ES-I3 (cell line): ENCODE measurements around the gene CNNM3.
"Not testable (repeated sequence)": the region's sequence is repeated elsewhere in the genome, so short reads cannot be mapped to it uniquely, and the experiment has no call there.

ENCODE experiments used
- H3K36me3 ChIP-seq: 2 replicates; pipeline ENCODE4 v1.6.1; 2013; ENCODE audit warnings: mild to moderate bottlenecking, low read length, control low read depth, moderate library complexity; ENCODE audit not compliant: insufficient read depth
- H3K4me1 ChIP-seq: 2 replicates; pipeline ENCODE4 v1.6.1; 2013; ENCODE audit warnings: mild to moderate bottlenecking, control low read depth, low read length; ENCODE audit not compliant: insufficient read depth
- H3K9ac ChIP-seq: 2 replicates; pipeline ENCODE4 v1.6.1; 2013; ENCODE audit warnings: low read depth, mild to moderate bottlenecking, low read length, moderate library complexity
- H3K9me3 ChIP-seq: 2 replicates; pipeline ENCODE4 v1.6.1; 2013; ENCODE audit warnings: mild to moderate bottlenecking, low read length, moderate library complexity; ENCODE audit not compliant: control insufficient read depth, insufficient read depth

CNNM3 gene

DNA sequence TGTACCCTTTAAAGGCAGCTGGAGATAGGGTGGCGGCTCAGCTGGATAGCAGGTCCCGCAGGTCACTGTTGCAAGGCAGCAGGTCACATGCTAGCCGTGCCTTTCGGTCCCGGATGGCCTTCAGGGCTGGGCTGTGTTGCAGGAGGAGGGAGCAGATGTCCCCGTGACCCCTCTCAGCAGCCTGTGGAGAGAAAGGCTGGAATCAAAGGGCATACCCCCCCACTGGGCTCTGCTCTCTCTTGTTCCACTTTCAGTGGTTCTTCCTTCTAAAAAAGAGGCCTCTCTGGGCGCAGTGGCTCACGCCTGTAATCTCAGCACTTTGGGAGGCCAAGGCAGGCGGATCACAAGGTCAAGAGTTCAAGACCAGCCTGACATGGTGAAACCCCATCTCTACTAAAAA, 32.2 kb downstream of the CNNM3 start:
- no peak overlapping the region for H3K9ac ChIP-seq
- no peaks in the 10 kb centered on the region for H3K4me1 ChIP-seq
- H3K36me3 ChIP-seq: 0 out of 2 replicates have a peak, but pooled peaks cover 4% of the 10 kb centered on the region

DNA sequence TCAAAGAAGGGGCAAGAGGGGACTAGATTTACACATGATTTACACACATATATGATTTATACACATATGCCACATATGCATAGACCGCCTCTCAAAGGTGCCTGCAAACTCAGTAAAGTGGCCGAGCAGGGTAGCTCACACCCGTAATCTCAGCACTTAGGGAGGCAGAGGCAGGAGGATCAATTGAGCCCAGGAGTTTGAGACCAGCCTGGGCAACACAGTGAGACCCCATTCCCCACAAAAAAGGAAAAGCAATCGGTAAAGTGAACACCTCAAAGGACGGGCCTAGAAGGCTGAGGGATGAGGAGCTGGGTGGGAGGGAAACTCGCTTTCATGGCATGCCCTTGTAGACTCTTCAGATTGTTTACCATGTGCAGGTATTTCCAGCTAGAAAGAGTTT, 36.6 kb downstream of the CNNM3 start:
- no peaks in the 10 kb centered on the region for H3K9me3 ChIP-seq
- H3K4me1 ChIP-seq: no peaks in the 10 kb centered on the region; the same call in 1 of the 2 replicates
- H3K36me3 ChIP-seq: 0 out of 2 replicates have a peak, but pooled peaks cover under 1% of the 10 kb centered on the region
- no peak overlapping the region for H3K9ac ChIP-seq

More for the DNA sequence above, 32.2 kb downstream of the CNNM3 start:
- H3K9me3 ChIP-seq: no peaks in the 10 kb centered on the region

DNA sequence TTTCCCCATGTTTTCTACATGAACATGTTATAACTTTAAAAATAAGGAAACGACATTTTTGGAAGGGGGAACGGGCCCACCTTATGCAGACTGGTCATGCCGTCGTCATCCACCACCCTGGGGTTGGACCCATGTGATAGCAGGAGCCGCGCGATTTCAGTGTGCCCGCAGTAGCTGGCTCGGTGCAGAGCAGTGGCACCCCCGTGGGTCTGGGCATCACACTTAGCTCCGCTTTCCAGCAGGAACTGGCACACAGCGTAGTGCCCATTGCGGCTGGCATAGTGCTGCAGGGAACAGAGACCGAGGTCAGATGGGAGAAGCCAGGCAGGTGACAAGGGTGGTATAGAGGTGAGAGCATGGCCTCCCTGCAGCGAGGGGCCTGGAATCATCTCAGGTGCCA, 37.3 kb downstream of the CNNM3 start:
- H3K4me1 ChIP-seq: no peaks in the 10 kb centered on the region; the same call in 1 of the 2 replicates
- H3K9me3 ChIP-seq: no peaks in the 10 kb centered on the region
- H3K36me3 ChIP-seq: no peaks in the 10 kb centered on the region
- H3K9ac ChIP-seq: no peak overlapping the region

DNA sequence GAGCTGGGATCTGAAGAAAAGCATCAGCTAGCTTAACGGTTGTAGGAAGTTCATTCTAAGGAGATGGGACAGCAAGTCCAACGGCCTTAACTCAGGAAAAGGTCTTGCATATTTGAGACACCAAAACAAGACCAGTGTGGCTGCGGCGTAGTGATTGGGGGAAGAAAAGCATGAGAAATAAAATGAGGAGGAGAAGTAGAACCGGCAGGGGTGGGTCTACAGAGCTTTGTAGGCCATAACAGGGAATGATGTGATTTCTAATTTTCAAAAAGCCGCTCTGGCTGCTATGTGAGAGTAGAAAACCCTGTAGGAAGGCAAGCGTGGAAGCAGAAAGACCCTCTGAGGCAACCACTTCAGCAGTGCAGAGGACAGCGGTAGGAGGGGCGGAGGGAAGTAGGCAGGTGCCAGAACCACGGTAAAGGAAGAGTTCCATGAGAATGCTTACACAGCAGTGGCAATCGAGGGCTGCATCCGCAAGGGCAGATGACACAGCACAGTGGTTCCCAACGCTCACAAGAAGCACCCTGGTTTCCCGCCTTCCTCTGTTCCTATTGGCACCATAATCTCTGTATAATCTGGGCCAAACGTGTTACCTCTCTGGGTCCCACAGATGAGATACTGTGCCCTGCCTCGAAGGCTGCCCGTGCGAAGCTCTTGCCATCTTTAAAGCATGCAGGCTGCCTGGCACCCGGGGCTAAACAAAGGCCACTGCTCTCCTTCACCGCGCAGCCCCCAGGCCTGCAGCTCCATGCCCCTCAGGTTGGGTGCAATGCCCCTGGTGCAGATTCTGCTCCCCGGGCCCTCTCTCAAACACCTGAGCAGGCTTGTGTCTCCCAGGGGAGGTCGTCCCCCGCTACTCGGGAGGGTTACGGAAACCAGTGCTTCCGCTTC, 41.0 kb downstream of the CNNM3 start:
- Histone ChIP-seq H3K9ac (peak overlapping the region; percentile 85), H3K4me1 (peaks cover 10% of the 10 kb centered on the region), H3K36me3 (peaks cover 2% of the 10 kb centered on the region; the same call in 1 of the 2 replicates), H3K9me3 (no peaks in the 10 kb centered on the region)

DNA sequence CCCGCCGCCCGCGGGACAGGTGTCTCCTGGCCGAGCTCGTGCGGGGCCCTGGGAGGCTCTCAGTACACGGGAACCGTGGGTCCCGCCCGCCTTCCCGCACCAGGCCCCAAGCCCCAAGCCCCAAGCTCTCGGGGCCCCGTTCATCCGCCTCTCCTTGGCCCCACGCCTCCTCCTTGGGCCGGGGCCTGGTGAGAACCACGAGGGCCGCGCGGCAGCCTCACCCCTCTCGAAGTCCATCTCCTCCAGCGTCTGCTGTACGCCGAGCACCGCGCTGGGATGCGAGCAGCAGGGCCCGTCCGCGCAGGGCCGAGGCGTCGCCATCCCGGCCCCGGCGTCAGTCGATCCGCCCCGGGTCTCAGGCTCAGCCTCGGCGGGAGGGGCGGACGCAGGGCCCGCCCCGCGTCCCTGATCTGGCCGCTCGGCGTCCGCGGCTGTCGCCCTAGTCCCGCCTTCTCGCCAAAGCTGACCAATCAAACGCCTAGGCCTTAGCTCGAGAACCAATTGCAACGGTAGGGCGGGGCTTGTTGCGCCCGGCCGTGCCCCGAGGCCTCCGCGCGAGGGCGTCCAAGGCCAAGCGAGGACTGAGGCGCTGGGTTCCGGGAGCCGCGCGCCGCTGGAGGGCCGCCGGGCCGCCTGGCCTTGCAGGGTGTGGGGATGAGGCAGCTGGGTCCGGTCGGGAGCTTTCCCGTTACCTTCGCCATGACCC, 41.8 kb downstream of the CNNM3 start, which contains the start of gene ANKRD39:
Gene ANKRD39 (minus strand): TSS at position 350 of the 706 bp plus-strand sequence. CDS start 29 bp downstream, at position 321.
- Histone ChIP-seq H3K4me1 (peaks cover 10% of the 10 kb centered on the region), H3K36me3 (peaks cover 4% of the 10 kb centered on the region; the same call in 1 of the 2 replicates), H3K9me3 (no peaks in the 10 kb centered on the region), H3K9ac (peak within 1 kb of the TSS; percentile 85)

DNA sequence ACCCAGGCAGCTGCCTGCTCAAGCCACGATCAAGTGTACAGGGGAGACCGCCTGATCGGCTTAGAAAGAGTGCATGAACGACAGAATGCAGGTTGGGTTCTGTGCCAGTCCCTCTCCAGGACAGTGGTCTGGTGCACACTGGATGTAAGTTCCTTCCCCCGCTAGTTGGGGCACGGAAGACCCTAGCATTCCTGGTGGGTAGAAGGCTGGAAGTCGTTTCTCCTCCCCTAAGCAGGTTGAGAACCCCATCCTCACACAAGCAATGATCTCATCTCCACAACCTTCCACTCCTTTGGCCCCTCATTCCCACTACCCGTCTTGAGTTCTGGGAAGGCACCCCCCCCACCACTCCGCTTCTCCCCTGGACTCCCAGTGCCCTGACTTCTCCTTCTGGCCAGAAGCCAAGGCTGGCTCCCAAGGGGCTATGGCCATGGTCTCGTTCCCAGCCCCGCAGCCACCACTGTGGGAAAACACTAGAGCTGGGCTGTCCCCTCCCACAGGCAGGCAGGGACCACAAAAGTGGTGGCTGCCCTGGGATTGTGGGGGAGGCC, 43.1 kb downstream of the CNNM3 start:
- peak overlapping the region; percentile 32 for H3K9ac ChIP-seq
- peaks cover 10% of the 10 kb centered on the region for H3K4me1 ChIP-seq
- peaks cover 10% of the 10 kb centered on the region for H3K36me3 ChIP-seq
- H3K9me3 ChIP-seq: no peaks in the 10 kb centered on the region

DNA sequence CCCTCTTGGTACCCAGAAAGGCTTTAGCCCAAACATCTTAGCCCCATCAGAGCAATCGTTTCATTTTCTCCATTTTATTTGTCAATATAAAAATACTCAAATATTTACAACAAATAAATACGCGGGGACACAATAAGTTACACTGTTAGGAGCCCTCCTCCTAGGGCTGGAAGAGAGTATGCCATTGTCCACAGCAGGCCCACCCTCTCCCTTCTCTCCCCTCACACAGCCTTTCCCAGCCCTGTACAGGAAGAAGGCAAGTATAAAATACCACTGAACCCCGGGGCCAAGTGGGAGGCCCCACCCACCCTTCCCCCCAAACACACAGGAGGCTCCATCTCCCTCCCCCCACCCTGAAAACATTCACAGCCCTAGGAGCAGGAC, 43.6 kb downstream of the CNNM3 start:
- Histone ChIP-seq H3K36me3 (peaks cover 10% of the 10 kb centered on the region), H3K4me1 (peaks cover 10% of the 10 kb centered on the region), H3K9me3 (no peaks in the 10 kb centered on the region), H3K9ac (no peak overlapping the region)

DNA sequence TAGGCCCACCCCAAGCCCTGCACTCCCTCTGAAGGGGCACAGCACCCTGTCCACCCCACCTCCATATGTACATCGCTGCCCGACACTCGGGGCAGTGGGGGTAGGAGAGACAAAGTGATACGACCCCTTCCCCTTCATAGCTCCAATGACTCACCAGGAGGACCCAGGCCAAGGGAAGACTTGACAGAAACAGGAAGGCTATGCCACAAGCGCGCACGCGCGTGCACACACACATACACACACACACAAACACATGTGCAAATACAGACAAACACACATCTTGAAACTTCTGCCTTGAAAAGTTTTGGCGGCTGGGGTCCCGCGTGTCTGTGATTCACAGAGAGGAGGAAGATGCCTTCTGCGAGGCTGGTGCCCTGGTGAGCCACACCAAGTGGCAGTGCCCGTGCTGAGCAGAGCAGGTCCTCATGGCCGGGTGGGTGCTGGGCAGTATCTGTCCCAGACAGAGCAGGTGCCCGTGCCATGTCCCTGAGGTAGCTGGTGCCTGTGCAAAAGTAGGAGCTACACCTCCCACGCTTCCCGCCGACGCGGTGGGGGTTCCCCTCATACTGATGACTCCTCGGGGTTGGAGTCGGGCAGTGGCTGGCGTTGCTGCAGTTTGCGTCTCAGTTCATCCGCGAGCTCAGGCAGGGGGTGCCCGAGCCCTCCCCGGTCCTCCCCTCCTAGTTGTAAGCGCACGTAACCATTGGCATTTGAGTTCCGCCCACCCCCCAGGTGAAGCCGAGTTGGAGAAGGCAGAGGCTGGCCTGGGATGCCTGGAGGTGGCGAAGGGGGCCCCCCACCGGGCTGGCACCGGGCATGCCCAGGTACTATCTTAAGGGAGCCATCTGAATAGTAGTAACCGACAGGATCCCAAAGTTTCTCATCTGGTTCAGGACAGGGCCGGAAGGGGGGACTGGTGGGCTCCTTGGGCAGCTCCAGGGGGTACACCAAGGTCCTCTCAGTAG, 44.3 kb downstream of the CNNM3 start:
- Histone ChIP-seq H3K4me1 (peaks cover 10% of the 10 kb centered on the region), H3K9me3 (no peaks in the 10 kb centered on the region), H3K9ac (no peak overlapping the region), H3K36me3 (peaks cover 10% of the 10 kb centered on the region)

DNA sequence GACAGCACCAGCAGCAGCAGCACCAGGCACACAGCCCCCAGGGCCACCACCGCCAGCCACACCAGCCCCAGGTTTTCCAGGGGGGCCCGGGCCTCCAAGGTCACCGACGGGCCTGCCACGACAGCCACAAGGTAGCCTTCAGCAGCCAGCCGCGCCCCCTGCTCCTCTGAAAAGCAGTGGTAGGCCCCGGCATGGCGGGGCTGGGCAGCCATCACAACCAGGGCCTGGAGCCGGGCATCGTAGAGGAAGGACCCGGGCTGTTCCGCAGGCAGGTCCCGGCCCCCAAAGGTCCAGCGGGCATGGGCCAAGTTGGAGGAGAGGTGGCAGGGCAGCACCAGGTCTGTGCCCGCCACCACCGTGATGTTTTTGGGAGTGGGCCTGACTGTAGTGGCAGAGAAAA, 45.0 kb downstream of the CNNM3 start:
- no peaks in the 10 kb centered on the region for H3K9me3 ChIP-seq
- peaks cover 10% of the 10 kb centered on the region for H3K4me1 ChIP-seq
- peaks cover 14% of the 10 kb centered on the region for H3K36me3 ChIP-seq
- no peak overlapping the region for H3K9ac ChIP-seq

DNA sequence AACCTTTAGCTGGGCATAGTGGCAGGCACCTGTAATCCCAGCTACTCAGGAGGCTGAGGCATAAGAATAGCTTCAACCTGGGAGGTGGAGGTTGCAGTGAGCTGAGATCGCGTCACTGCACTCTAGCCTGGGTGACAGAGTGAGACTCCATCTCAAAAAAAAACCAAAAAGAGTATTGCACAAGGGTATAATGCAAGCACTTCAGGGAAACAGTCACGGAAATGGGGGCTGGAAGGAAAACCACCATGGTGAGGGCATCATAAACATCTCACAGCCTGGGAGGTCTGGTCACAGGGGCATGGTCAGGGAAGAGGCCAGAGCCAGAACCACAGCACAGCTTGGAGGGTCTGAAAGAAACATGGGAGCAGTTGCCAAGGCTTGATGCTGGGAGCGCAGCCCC, 47.0 kb downstream of the CNNM3 start:
- H3K9ac ChIP-seq, H3K9me3 ChIP-seq: not testable (repeated sequence)
- peaks cover 16% of the 10 kb centered on the region for H3K36me3 ChIP-seq
- H3K4me1 ChIP-seq: peaks cover 13% of the 10 kb centered on the region

DNA sequence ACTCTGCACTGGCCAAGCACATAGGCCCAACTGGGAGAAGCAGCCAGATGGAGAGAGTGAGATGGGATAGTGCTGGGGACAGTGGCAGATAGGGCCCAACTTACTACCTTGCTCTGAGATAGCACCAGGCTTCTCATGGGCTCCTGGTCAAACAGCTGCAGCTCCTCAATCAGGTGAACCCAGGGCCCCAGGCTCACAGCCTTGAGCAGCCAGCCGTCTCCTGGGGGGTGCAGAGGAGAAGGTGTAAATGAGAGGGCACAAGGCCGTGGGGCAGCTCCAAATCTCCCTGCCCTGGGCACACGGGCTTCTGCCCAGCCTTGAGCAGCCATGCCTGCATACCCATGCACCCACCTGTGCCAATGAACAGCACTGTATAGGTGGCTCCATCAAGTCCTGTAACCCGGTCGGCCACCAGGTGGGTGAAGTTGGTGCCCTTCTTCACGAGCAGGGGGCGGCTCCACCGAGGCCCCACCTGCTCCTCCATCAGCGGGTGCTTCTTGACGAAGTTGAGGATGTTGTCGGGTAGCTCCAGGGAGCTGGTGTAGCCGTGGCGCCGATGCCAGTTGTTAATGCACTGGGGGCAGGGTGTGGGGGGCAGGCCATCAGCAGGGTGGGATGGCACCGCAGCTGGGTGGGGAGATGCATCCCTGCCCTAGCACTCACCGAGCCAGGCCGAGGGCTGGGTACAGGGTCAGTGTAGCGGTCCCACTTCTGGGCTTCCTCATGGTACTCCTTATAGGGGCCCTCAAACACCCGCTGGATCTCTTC, 47.7 kb downstream of the CNNM3 start:
- no peaks in the 10 kb centered on the region for H3K9me3 ChIP-seq
- H3K9ac ChIP-seq: no peak overlapping the region
- H3K4me1 ChIP-seq: peaks cover 13% of the 10 kb centered on the region
- peaks cover 16% of the 10 kb centered on the region for H3K36me3 ChIP-seq

DNA sequence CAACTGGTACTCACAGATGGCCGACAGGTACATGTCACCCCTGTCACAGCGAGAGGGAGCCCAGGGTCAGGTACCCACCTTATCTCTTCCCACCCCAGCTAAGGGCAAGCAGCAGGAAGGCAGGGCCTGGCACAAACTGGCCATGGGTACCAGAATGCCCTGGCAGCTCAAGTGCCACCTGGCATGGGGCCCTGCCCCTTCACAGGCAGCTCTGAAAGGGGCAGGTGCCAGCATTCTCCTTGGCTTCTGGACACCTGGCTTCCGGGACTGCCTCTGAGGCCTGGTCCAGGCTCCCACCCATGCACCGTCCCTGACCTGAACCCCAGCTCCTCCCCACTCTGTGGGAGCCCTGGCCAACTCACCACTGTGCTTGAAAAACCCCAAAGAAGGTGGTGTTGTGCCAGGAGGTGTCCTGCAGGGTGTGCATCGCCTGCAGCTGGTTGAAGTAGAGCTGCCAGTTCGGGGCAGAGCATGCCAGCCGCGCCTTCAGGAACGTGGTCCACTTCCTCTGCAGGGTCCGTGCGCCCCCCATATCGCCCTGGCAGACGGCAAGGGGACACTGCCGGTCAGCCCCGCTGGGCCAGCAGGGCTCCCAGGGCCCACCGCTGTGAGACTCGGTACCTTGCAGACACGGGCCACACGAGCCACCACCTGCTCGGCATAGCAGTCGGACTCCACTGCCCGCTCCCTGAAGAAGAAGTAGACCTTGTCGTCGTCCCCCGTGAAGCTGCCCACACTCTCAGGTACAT, 48.4 kb downstream of the CNNM3 start:
- H3K9me3 ChIP-seq: no peaks in the 10 kb centered on the region
- H3K36me3 ChIP-seq: peaks cover 16% of the 10 kb centered on the region
- peaks cover 6% of the 10 kb centered on the region; the same call in 1 of the 2 replicates for H3K4me1 ChIP-seq
- no peak overlapping the region for H3K9ac ChIP-seq
